Bronchial epithelial cell (primary cell): ENCODE data around the gene ADGRA1. TPM values are rescaled to one million over a fixed set of nuclear protein-coding genes. Genes with fewer than 3 reads are reported as not detected.
A peak's percentile ranks its signal among the peaks of the same experiment; 100 is the strongest.

ENCODE experiments used
- DNase-seq: peaks from one replicate; pipeline ENCODE4 v3.0.0-alpha.2; 2010; ENCODE audit warnings: low read depth
- FAIRE-seq: peaks from 2 replicates; lab custom pipeline; 2011; peaks lifted over from hg19 to GRCh38; lab: Jason Lieb, UNC
- H3K27me3 ChIP-seq: 2 replicates; pipeline ENCODE4 v1.5.1; 2011; ENCODE audit warnings: low read length; ENCODE audit not compliant: control insufficient read depth, insufficient read depth
- H3K36me3 ChIP-seq: 2 replicates; pipeline ENCODE4 v1.5.1; 2011; ENCODE audit warnings: low read length; ENCODE audit not compliant: control insufficient read depth, insufficient read depth
- H3K4me3 ChIP-seq: 2 replicates; pipeline ENCODE4 v1.5.1; 2011; ENCODE audit warnings: mild to moderate bottlenecking, low read depth, low read length, control low read depth
- CTCF ChIP-seq: IDR thresholded peaks from 2 replicates; pipeline ENCODE4 v1.5.1; 2011; ENCODE audit warnings: mild to moderate bottlenecking, moderate library complexity, low read length, control low read depth, inconsistent platforms; ENCODE audit not compliant: insufficient read depth, severe bottlenecking
- total RNA-seq: library from RNA; depleted of rRNA; stranded (reverse); fragments of >200 nt; gene quantifications from 2 replicates; pipeline ENCODE4 v1.2.1, GENCODE V29; 2014

ADGRA1 gene
- total RNA-seq, 1 donor from 2014 or later, result not detected

DNA sequence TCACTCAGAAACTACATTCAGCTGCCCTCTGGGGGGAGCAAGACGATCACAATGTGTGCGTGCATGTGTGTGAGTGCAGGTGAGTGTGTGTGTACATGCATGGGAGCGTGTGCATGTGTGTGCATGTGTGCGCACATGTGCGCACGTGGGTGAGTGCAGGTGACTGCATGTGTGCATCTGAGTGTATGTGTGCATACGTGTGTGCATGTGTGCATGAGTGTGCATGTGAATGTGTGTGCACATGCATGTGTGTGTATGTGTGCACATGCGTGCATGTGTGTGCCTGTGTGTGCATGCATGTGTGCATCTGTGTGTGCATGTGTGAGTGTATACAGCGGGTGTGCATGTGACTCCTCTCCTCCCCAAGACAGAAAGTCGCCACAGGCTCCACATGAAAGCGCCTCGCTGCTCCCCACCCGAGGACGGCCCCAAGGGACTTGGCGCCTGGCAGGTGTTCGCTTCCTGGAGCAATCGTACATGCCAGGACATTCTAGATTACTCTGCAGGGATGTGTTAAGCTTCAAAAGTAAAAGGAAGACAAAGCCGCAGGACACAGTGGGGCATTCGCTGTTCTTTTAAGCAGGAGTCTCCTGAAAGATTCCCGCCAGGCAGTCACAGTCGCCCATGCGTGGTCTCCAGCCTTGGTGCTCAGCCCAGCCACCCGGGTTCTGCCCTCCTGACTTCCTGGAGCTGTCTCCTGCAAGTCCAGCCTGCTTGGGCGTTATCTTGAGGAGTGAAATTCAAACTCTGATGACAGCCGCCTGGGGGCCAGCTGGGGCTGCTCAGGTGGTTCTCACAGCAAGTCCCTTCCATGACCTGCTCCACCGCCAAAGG lies 42.0 kb upstream of the ADGRA1 start:
- no peak for DNase-seq
- H3K27me3 ChIP-seq, result no peaks in the 10 kb centered on the region
- H3K36me3 ChIP-seq, result no peaks in the 10 kb centered on the region
- no peak for TF ChIP-seq CTCF
- no peak overlapping the region for H3K4me3 ChIP-seq
- FAIRE-seq, result peak; percentile 52

GRCh38 chr10:133046390-133046765 lies 41.3 kb upstream of the ADGRA1 start:
- Histone ChIP-seq H3K27me3 (no peaks in the 10 kb centered on the region), H3K36me3 (no peaks in the 10 kb centered on the region), H3K4me3 (no peak overlapping the region)
- FAIRE-seq (no peak), DNase-seq (no peak)
- no peak for TF ChIP-seq CTCF

DNA sequence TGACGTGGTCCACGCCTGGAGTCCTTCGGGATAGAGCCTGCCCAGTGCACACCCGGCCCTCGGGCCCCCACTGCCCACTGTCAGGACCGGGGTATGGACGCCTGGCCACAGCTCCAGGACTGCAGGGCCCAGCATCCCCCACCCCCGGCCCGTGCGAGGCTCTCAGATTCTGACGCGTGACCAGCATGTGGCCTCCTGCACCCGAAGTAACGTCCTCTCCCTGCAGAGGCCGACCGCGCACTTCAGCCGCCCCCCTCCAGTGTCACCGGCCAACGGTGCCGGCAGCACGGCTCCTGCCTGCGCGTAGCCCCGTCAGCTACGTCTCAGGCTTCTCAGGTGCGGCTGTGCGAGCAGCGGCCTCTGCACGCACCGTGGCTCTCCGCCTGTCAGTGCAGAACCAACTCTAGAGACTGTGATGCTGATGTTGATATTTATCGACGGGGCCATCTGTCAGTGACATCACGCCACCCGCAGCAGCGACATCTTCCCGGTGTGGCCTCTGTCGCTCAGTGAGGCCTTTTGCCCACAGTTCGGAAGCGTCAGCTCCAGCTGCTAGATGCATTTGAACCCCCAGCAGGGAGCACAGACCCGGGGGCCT lies 40.1 kb upstream of the ADGRA1 start:
- Histone ChIP-seq H3K36me3 (no peaks in the 10 kb centered on the region), H3K27me3 (no peaks in the 10 kb centered on the region), H3K4me3 (no peak overlapping the region)
- FAIRE-seq (no peak), DNase-seq (no peak)
- TF ChIP-seq CTCF, result no peak

- no peak for TF ChIP-seq CTCF
- Histone ChIP-seq H3K27me3 (no peaks in the 10 kb centered on the region), H3K36me3 (no peaks in the 10 kb centered on the region), H3K4me3 (no peak overlapping the region)
- no peak for FAIRE-seq
- no peak for DNase-seq
These were observed 39.5 kb upstream of the ADGRA1 start for GRCh38 chr10:133048266-133048665.

DNA sequence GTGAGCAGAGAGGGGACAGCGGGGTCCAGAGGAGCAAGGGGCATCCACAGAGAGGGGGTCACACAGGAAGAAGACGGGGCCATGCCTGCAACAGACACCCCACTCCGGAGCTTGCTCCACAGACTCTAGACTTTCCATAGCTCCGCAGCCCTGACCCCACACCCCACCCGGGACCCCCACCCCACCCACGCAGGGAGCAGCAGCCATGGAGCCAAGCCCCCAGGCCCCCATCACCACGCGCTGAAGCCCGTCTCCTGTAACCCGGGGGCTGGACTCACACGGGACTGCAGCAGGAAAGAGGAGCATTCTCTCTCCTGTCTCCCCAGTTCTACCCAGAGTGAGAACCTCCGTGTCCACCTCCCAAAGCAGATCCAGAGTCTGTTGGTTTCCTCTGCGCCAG lies 38.8 kb upstream of the ADGRA1 start:
- TF ChIP-seq CTCF, result no peak
- FAIRE-seq (no peak), DNase-seq (no peak)
- no peak overlapping the region for H3K4me3 ChIP-seq
- H3K36me3 ChIP-seq, result no peaks in the 10 kb centered on the region
- no peaks in the 10 kb centered on the region for H3K27me3 ChIP-seq
